ENCODE results near the gene ISG15. TPM values are rescaled to one million over a fixed set of nuclear protein-coding genes. Genes with fewer than 3 reads are reported as not detected.

ISG15 gene
- total RNA-seq, 1 experiment from 2014 or later: 140 TPM

- TF ChIP-seq SIN3A (IDR thresholded peaks at IDR 0.05; ENCODE audit: low read depth) (no peak), RAD21 (IDR thresholded peaks at IDR 0.05; ENCODE audit: low read depth) (no peak), POLR2A (IDR thresholded peaks at IDR 0.05; ENCODE audit: borderline replicate concordance, extremely low read depth, insufficient read depth, insufficient read length) (no peak), MAX (IDR thresholded peaks at IDR 0.05) (no peak), EZH2 (IDR thresholded peaks at IDR 0.05) (no peak), CEBPB (IDR thresholded peaks at IDR 0.05; ENCODE audit: low read depth) (no peak), CBX3 (IDR thresholded peaks at IDR 0.05; ENCODE audit: low read depth) (no peak), TCF7L2 (IDR thresholded peaks at IDR 0.05; ENCODE audit: borderline replicate concordance, extremely low read depth, insufficient read depth, insufficient read length) (no peak), ATF3 (IDR thresholded peaks at IDR 0.05) (no peak), ZBTB33 (IDR thresholded peaks at IDR 0.05; ENCODE audit: extremely low read depth, insufficient replicate concordance, low read length) (no peak), JUND (IDR thresholded peaks at IDR 0.05) (no peak), POLR2AphosphoS5 (IDR thresholded peaks at IDR 0.05; ENCODE audit: low read depth, low read length) (no peak)
- POLR2A ChIA-PET: no interaction called here
- Histone ChIP-seq H3K4me2 (ENCODE audit: low read length) (no peak overlapping the region), H3K9me3 (ENCODE audit: control insufficient read depth in 1 of 2, insufficient read depth in 1 of 2, low read depth in 1 of 2, low read length in 2 of 2) (no peaks in the 10 kb centered on the region; a peak in 1 of 4 replicates), H3K4me1 (ENCODE audit: control insufficient read depth in 1 of 2, insufficient read depth in 2 of 2, low read length in 2 of 2) (peaks cover 0 to 9% of the 10 kb centered on the region in 2 experiments; a peak in 2 of 4 replicates), H2AFZ (ENCODE audit: low read depth, low read length, poor library complexity, severe bottlenecking) (no peak overlapping the region), H3K9me2 (ENCODE audit: insufficient read depth) (no peaks in the 10 kb centered on the region), H3K36me3 (ENCODE audit: control insufficient read depth in 1 of 2, insufficient read depth in 2 of 2, low read length in 2 of 2) (no peaks in the 10 kb centered on the region), H4K20me1 (ENCODE audit: insufficient read depth) (no peaks in the 10 kb centered on the region; the same call in 1 of the 2 replicates), H3K9ac (ENCODE audit: low read length) (no peak overlapping the region), H3K79me2 (ENCODE audit: insufficient read depth, low read length) (peaks cover 2% of the 10 kb centered on the region; the same call in 1 of the 2 replicates), H3K27ac (ENCODE audit: low read depth, low read length) (no peak overlapping the region), H3K4me3 (replicated peaks in 1 of 2; ENCODE audit: low read depth in 1 of 2, low read length in 2 of 2) (no peak overlapping the region), H3K27me3 (ENCODE audit: insufficient read depth, low read length) (no peaks in the 10 kb centered on the region)
- no peak for DNase-seq (ENCODE audit: low read depth, low spot score)
- no peak for ATAC-seq
- CTCF ChIA-PET: no interaction called here
- RAD21 ChIA-PET (ENCODE audit: low non-redundant PET in 1 of 2, low total read pairs in 2 of 2, uncharacterized antibody in 2 of 2, unreplicated experiment in 2 of 2): no interaction called here
- no TSS peak for BruUV-seq (replicated peaks)
- intact Hi-C loops (cut with micrococcal nuclease): no loop called here
These were observed 20.9 kb upstream of the ISG15 start for GRCh38 chr1:992362-992761.
